ENCODE results near the gene C12orf57.

GRCh38 chr12:6915789-6916285 lies 28.0 kb upstream of the C12orf57 start:
- no peak for TF ChIP-seq CTCF (IDR thresholded peaks at IDR 0.05; ENCODE audit: low read depth, low read length)
- no peak for TF ChIP-seq POLR2A (IDR thresholded peaks at IDR 0.05; ENCODE audit: extremely low read depth, insufficient read length)

All from NB4 (cell line).